ENCODE data around the gene NCKAP5.

DNA sequence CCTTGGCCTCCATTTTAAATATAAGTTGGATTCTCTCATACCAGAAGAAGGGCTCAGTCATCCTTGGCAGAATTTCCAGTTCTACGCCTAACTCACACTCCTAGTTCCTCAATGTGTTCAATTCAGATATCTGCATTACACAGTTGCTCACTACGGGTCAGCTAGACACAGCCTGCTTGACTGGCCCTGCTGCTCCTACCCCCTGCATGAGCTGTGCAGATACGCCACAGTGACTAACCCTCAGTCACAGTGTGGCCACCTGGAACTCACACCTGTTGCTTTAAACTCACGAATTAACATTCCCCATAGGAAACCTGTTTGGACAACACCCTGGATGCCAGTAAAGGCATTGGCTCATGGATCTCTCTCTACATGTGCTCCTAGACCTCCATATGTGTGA lies 429.6 kb downstream of the NCKAP5 start:
- TF ChIP-seq POLR2A (IDR thresholded peaks at IDR 0.05) (no peak), CTCF (IDR thresholded peaks at IDR 0.05) (no peak), EP300 (IDR thresholded peaks at IDR 0.05) (no peak)
